ENCODE data around the gene TGFBR2.

Gene TGFBR2

DNA sequence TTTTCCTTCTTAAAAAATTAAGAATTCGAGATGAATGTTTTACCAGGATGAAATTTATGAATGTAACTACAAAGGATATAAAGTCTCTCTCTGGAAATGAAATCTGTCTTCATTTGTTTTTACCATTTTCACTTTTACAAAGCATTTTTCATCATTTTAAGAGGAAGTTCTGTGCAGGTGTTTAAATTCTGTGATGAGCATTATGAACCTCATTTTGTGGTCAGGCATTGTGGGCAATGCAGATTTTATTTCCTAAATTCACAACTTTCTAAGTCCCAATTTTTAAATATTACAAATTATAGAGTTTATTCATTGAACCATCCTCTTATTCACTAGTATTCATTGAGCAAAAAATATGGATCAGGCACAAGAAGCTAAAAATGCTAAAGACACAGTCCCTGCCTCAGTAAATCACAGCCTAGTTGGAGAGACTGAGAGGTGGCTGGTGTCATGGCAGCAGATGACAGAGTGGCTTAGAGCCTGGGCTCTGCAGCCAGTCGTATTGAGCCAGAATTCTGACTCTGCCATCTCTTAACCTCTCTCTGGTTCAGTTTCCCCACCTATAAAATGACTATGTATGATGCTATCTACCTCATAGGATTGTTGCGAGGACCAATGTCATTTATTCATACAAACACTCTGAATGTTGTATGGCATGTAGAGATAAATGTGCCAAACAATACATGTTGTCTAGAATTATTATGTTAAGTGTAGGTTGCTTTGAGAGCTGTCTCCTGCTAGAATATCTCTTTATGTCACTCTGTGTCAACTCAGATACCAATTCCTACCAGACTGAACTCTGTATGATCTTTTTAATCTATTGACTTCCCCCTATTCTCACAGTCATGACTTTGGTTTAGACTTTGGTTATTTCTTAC is 7.5 kb upstream of the TGFBR2 start:
- TF ChIP-seq, protein P1, sequence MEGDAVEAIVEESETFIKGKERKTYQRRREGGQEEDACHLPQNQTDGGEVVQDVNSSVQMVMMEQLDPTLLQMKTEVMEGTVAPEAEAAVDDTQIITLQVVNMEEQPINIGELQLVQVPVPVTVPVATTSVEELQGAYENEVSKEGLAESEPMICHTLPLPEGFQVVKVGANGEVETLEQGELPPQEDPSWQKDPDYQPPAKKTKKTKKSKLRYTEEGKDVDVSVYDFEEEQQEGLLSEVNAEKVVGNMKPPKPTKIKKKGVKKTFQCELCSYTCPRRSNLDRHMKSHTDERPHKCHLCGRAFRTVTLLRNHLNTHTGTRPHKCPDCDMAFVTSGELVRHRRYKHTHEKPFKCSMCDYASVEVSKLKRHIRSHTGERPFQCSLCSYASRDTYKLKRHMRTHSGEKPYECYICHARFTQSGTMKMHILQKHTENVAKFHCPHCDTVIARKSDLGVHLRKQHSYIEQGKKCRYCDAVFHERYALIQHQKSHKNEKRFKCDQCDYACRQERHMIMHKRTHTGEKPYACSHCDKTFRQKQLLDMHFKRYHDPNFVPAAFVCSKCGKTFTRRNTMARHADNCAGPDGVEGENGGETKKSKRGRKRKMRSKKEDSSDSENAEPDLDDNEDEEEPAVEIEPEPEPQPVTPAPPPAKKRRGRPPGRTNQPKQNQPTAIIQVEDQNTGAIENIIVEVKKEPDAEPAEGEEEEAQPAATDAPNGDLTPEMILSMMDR (conservative IDR thresholded peaks at IDR 0.05; ENCODE audit: low read length): no peak
- no peak for TF ChIP-seq EZH2phosphoT487 (IDR thresholded peaks at IDR 0.05; ENCODE audit: borderline replicate concordance)
- Histone ChIP-seq H3K4me2 (ENCODE audit: low read depth, low read length, poor library complexity, severe bottlenecking) (peak overlapping the region; percentile 30), H3K36me3 (ENCODE audit: insufficient read depth, low read length) (no peaks in the 10 kb centered on the region), H3F3A (ENCODE audit: low read depth) (peaks cover 5% of the 10 kb centered on the region; the same call in 1 of the 2 replicates), H3K9me2 (replicated peaks; ENCODE audit: low read depth, low read length) (no peaks in the 10 kb centered on the region), H3K9ac (ENCODE audit: low read depth, low read length, poor library complexity, severe bottlenecking) (no peak overlapping the region), H3K4me1 (ENCODE audit: insufficient read depth, low read length, poor library complexity, severe bottlenecking) (peaks cover 45% of the 10 kb centered on the region), H4K20me1 (ENCODE audit: insufficient read depth, low read length, poor library complexity, severe bottlenecking) (no peaks in the 10 kb centered on the region), H3K27me3 (ENCODE audit: insufficient read depth, low read length, poor library complexity, severe bottlenecking) (no peaks in the 10 kb centered on the region), H3K79me2 (ENCODE audit: insufficient read depth, low read length) (no peaks in the 10 kb centered on the region), H3K4me3 (ENCODE audit: low read length, poor library complexity, severe bottlenecking) (no peak overlapping the region), H3K9me3 (ENCODE audit: insufficient read depth, low read depth, low read length) (no peaks in the 10 kb centered on the region; the same call in 1 of the 2 replicates), H2AFZ (ENCODE audit: low read length) (no peak overlapping the region)

DNA sequence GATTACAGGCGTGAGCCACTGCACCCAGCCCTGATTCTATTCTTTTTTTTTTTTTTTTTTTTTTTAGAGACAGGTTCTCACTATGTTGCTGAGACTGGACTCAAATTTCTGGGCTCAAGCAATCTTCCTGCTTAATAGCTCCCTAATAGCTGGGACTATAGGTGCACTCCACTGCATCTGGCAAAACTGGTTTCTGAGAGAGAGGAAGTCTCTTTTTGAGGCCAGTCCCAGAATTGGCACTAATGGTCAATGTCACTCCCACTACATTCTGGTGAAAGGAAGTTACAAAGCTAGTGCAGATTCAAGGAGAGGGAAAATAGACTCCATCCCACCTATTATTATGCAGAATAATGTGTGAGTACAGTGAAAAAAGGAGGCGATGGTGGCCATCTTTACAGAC is 5.8 kb upstream of the TGFBR2 start:
- TF ChIP-seq, protein P1 (conservative IDR thresholded peaks at IDR 0.05; ENCODE audit: low read length): no peak
- TF ChIP-seq EZH2phosphoT487 (IDR thresholded peaks at IDR 0.05; ENCODE audit: borderline replicate concordance): no peak
- Histone ChIP-seq H3K79me2 (ENCODE audit: insufficient read depth, low read length) (peaks cover 2% of the 10 kb centered on the region; the same call in 1 of the 2 replicates), H3K4me1 (ENCODE audit: insufficient read depth, low read length, poor library complexity, severe bottlenecking) (peaks cover 62% of the 10 kb centered on the region)

DNA sequence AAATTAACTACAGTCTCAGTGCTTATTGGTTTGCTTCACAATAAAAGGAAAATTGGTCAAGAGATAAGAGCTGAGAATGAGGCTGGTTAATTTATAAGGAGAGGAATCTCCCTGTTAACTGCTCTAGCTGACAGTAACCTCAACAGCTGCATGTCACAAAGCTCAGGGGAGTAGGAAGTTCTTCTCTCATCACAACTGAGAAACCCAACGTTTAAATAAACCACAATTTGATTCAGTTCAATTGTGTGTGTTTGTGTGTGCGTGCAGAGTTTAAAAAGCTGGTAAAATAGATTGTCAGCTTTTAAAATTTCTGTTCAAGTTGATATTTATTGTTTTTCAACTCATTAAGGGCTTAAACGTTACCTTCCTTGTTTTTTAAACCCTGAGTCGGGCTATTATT is 3.5 kb upstream of the TGFBR2 start:
- peak overlapping the region; percentile 55 for H3K4me3 ChIP-seq (ENCODE audit: low read length, poor library complexity, severe bottlenecking)

More for the DNA sequence above, 5.8 kb upstream of the TGFBR2 start:
- Histone ChIP-seq H3F3A (ENCODE audit: low read depth) (peaks cover 5% of the 10 kb centered on the region; the same call in 1 of the 2 replicates), H2AFZ (ENCODE audit: low read length) (peak overlapping the region; percentile 13; the same call in 1 of the 2 replicates), H4K20me1 (ENCODE audit: insufficient read depth, low read length, poor library complexity, severe bottlenecking) (no peaks in the 10 kb centered on the region), H3K27me3 (ENCODE audit: insufficient read depth, low read length, poor library complexity, severe bottlenecking) (no peaks in the 10 kb centered on the region), H3K9ac (ENCODE audit: low read depth, low read length, poor library complexity, severe bottlenecking) (no peak overlapping the region), H3K9me3 (ENCODE audit: insufficient read depth, low read depth, low read length) (no peaks in the 10 kb centered on the region), H3K9me2 (replicated peaks; ENCODE audit: low read depth, low read length) (no peaks in the 10 kb centered on the region), H3K4me3 (ENCODE audit: low read length, poor library complexity, severe bottlenecking) (no peak overlapping the region), H3K4me2 (ENCODE audit: low read depth, low read length, poor library complexity, severe bottlenecking) (no peak overlapping the region), H3K36me3 (ENCODE audit: insufficient read depth, low read length) (no peaks in the 10 kb centered on the region)

More for the DNA sequence above, 3.5 kb upstream of the TGFBR2 start:
- Histone ChIP-seq H3K9me3 (ENCODE audit: insufficient read depth, low read depth, low read length) (no peaks in the 10 kb centered on the region), H2AFZ (ENCODE audit: low read length) (no peak overlapping the region), H3K36me3 (ENCODE audit: insufficient read depth, low read length) (no peaks in the 10 kb centered on the region), H3K79me2 (ENCODE audit: insufficient read depth, low read length) (peaks cover 23% of the 10 kb centered on the region), H3F3A (ENCODE audit: low read depth) (peaks cover 5% of the 10 kb centered on the region; the same call in 1 of the 2 replicates), H3K9me2 (replicated peaks; ENCODE audit: low read depth, low read length) (no peaks in the 10 kb centered on the region), H3K4me2 (ENCODE audit: low read depth, low read length, poor library complexity, severe bottlenecking) (peak overlapping the region; percentile 94), H3K4me1 (ENCODE audit: insufficient read depth, low read length, poor library complexity, severe bottlenecking) (peaks cover 63% of the 10 kb centered on the region), H3K9ac (ENCODE audit: low read depth, low read length, poor library complexity, severe bottlenecking) (peak overlapping the region; percentile 45), H3K27me3 (ENCODE audit: insufficient read depth, low read length, poor library complexity, severe bottlenecking) (no peaks in the 10 kb centered on the region), H4K20me1 (ENCODE audit: insufficient read depth, low read length, poor library complexity, severe bottlenecking) (peaks cover 4% of the 10 kb centered on the region)
- TF ChIP-seq, protein P1 (conservative IDR thresholded peaks at IDR 0.05; ENCODE audit: low read length): no peak
- TF ChIP-seq EZH2phosphoT487 (IDR thresholded peaks at IDR 0.05; ENCODE audit: borderline replicate concordance): no peak
